Duodenal mucosa (tissue), 2 donors: Measurements from ENCODE around the gene GLMN.

Experiments used
- H3K27ac ChIP-seq: one replicate; pipeline ENCODE4 v1.7.0; 2013; ENCODE audit warnings: low read depth, low read length
- H3K27me3 ChIP-seq, 2 donors: one replicate each; pipeline ENCODE4 v1.7.0; 2013; ENCODE audit warnings: low read length in 2 of 2, control low read depth in 1 of 2; ENCODE audit not compliant: insufficient read depth in 2 of 2, control insufficient read depth in 1 of 2
- H3K36me3 ChIP-seq, 2 donors: one replicate each; pipeline ENCODE4 v1.7.0; 2013; ENCODE audit warnings: low read length in 2 of 2, control low read depth in 1 of 2; ENCODE audit not compliant: insufficient read depth in 2 of 2, control insufficient read depth in 1 of 2
- H3K4me1 ChIP-seq, 2 donors: one replicate each; pipeline ENCODE4 v1.7.0; 2013; ENCODE audit warnings: low read length in 2 of 2, control low read depth in 1 of 2; ENCODE audit not compliant: insufficient read depth in 2 of 2, control insufficient read depth in 1 of 2
- H3K4me3 ChIP-seq, 2 donors: one replicate each; pipeline ENCODE4 v1.7.0; 2013; ENCODE audit warnings: low read length in 2 of 2, low read depth in 1 of 2
- H3K9ac ChIP-seq, 2 donors: one replicate each; pipeline ENCODE4 v1.7.0; 2013; ENCODE audit warnings: low read length in 2 of 2, low read depth in 1 of 2
- H3K9me3 ChIP-seq, 2 donors: one replicate each; pipeline ENCODE4 v1.7.0; 2013; ENCODE audit warnings: low read length in 2 of 2, control low read depth in 1 of 2; ENCODE audit not compliant: control insufficient read depth in 1 of 2

Gene GLMN

GRCh38 chr1:92203105-92203504, 95.7 kb downstream of the GLMN start:
- Histone ChIP-seq H3K27me3 (no peaks in the 10 kb centered on the region), H3K9ac (no peak overlapping the region), H3K4me3 (no peak overlapping the region), H3K36me3 (no peaks in the 10 kb centered on the region), H3K4me1 (no peaks in the 10 kb centered on the region), H3K9me3 (peaks cover 0 to 3% of the 10 kb centered on the region in 2 donors), H3K27ac (no peak overlapping the region)

GRCh38 chr1:92201973-92202372, 96.8 kb downstream of the GLMN start:
- no peak overlapping the region for H3K4me3 ChIP-seq
- no peak overlapping the region for H3K27ac ChIP-seq
- no peaks in the 10 kb centered on the region for H3K27me3 ChIP-seq
- no peaks in the 10 kb centered on the region for H3K36me3 ChIP-seq
- H3K9me3 ChIP-seq, result peaks cover 0 to 3% of the 10 kb centered on the region in 2 donors
- no peak overlapping the region for H3K9ac ChIP-seq
- no peaks in the 10 kb centered on the region for H3K4me1 ChIP-seq
